H1 (cell line): ENCODE results near the gene AMPD3. TPM values are rescaled to one million over a fixed set of nuclear protein-coding genes. Genes with fewer than 3 reads are reported as not detected.

Experiments used
- CTCF ChIA-PET: fragments of 300-600 bp; sonication (Branson Sonifier 250); formaldehyde crosslinking; loops from one replicate; lab custom pipeline; 2021; ENCODE audit not compliant: partially characterized antibody; lab: Charles Lee
- POLR2A ChIA-PET: fragments of 300-600 bp; sonication (Branson Sonifier 250); formaldehyde crosslinking; loops from one replicate; lab custom pipeline; 2021; ENCODE audit warnings: inconsistent platforms; ENCODE audit not compliant: partially characterized antibody; lab: Charles Lee
- DNase-seq, 2 experiments: peaks; one replicate each; pipeline versions ENCODE4 v3.0.0 to v3.0.0-alpha.2; 2010 to 2022; ENCODE audit warnings: low spot score in 2 of 2, low read depth in 1 of 2, mixed read lengths in 1 of 2
- FAIRE-seq: peaks from 2 replicates; lab custom pipeline; 2011; peaks lifted over from hg19 to GRCh38; lab: Jason Lieb, UNC
- H2AFZ ChIP-seq: 2 replicates; pipeline ENCODE4 v1.8.1; 2012; ENCODE audit warnings: low read length, inconsistent platforms
- H2AK5ac ChIP-seq: 2 replicates; pipeline ENCODE4 v1.6.1; 2013; ENCODE audit warnings: low read depth, low read length
- H2BK120ac ChIP-seq: replicated peaks from 2 replicates; pipeline ENCODE3; 2013; ENCODE audit warnings: low read depth, low read length, inconsistent platforms
- H2BK12ac ChIP-seq: 2 replicates; pipeline ENCODE4 v1.6.1; 2013; ENCODE audit warnings: low read depth, low read length
- H2BK15ac ChIP-seq: 2 replicates; pipeline ENCODE4 v1.6.1; 2013; ENCODE audit warnings: low read length
- H2BK20ac ChIP-seq: 2 replicates; pipeline ENCODE4 v1.6.1; 2013; ENCODE audit warnings: low read length
- H2BK5ac ChIP-seq: 2 replicates; pipeline ENCODE4 v1.6.1; 2013; ENCODE audit warnings: low read depth, low read length
- H3K14ac ChIP-seq: 2 replicates; pipeline ENCODE4 v1.6.1; 2013; ENCODE audit warnings: inconsistent platforms; ENCODE audit not compliant: insufficient read length
- H3K18ac ChIP-seq: 2 replicates; pipeline ENCODE4 v1.6.1; 2013; ENCODE audit warnings: low read length; ENCODE audit errors: extremely low read depth
- H3K23ac ChIP-seq: 2 replicates; pipeline ENCODE4 v1.6.1; 2013; ENCODE audit warnings: inconsistent platforms; ENCODE audit not compliant: insufficient read length
- H3K23me2 ChIP-seq: 2 replicates; pipeline ENCODE4 v1.6.1; 2013; ENCODE audit warnings: low read depth, low read length
- H3K27ac ChIP-seq: 2 replicates; pipeline ENCODE4 v1.6.1; 2011; ENCODE audit warnings: low read depth, low read length, inconsistent platforms
- H3K27me3 ChIP-seq, 4 experiments: replicated peaks in 1 of 4; 1 replicate in 1 of 4; 2 replicates in 3 of 4; pipeline versions ENCODE4 v1.6.1 to v1.8.1; 2011 to 2013; ENCODE audit warnings: low read length in 3 of 4, mild to moderate bottlenecking in 3 of 4, inconsistent platforms in 2 of 4, mixed read lengths in 2 of 4, moderate library complexity in 1 of 4; ENCODE audit not compliant: control insufficient read depth in 3 of 4, insufficient read depth in 3 of 4; ENCODE audit errors: extremely low read depth in 1 of 4
- H3K36me3 ChIP-seq, 4 experiments: 2 replicates each; pipeline versions ENCODE4 v1.6.1 to v1.8.1; 2011 to 2013; ENCODE audit warnings: mild to moderate bottlenecking in 4 of 4, low read length in 3 of 4, moderate library complexity in 2 of 4, control low read depth in 1 of 4, inconsistent platforms in 1 of 4; ENCODE audit not compliant: insufficient read depth in 4 of 4, control insufficient read depth in 2 of 4
- H3K4ac ChIP-seq: replicated peaks from 2 replicates; pipeline ENCODE3; 2013; ENCODE audit warnings: low read length, low read depth, mixed read lengths, inconsistent platforms; ENCODE audit not compliant: insufficient read length
- H3K4me1 ChIP-seq, 4 experiments: replicated peaks in 1 of 4; 1 replicate in 1 of 4; 2 replicates in 3 of 4; pipeline versions ENCODE4 v1.6.1 to v1.8.1; 2011 to 2013; ENCODE audit warnings: low read length in 3 of 4, inconsistent platforms in 2 of 4, mixed read lengths in 1 of 4; ENCODE audit not compliant: insufficient read depth in 4 of 4, control insufficient read depth in 3 of 4
- H3K4me2 ChIP-seq, 2 experiments: 2 replicates each; pipeline versions ENCODE4 v1.6.1 to v1.8.1; 2011 to 2013; ENCODE audit warnings: low read depth in 2 of 2, low read length in 2 of 2, control low read depth in 1 of 2, inconsistent platforms in 1 of 2, mild to moderate bottlenecking in 1 of 2; ENCODE audit not compliant: insufficient read depth in 1 of 2
- H3K4me3 ChIP-seq, 4 experiments: fragments of 200-600, 300-600 bp in 1 of 4; sonication (generic), shearing (Covaris generic), sonication (Bioruptor Twin) in 1 of 4; 2 replicates each; pipeline versions ENCODE4 v1.5.1 to v1.8.1; 2011 to 2016; ENCODE audit warnings: low read length in 4 of 4, low read depth in 3 of 4, control low read depth in 2 of 4, inconsistent platforms in 2 of 4, mild to moderate bottlenecking in 2 of 4, mixed read lengths in 1 of 4, moderate library complexity in 1 of 4; ENCODE audit not compliant: insufficient read depth in 2 of 4; ENCODE audit errors: extremely low read depth in 1 of 4
- H3K56ac ChIP-seq: replicated peaks from 2 replicates; pipeline ENCODE3; 2013; ENCODE audit warnings: low read depth, mild to moderate bottlenecking, mixed read lengths, low read length, inconsistent platforms; ENCODE audit not compliant: insufficient read length
- H3K79me1 ChIP-seq: 2 replicates; pipeline ENCODE4 v1.6.1; 2013; ENCODE audit warnings: low read depth, low read length, control low read depth
- H3K79me2 ChIP-seq, 2 experiments: 2 replicates each; pipeline versions ENCODE4 v1.6.1 to v1.8.1; 2012 to 2013; ENCODE audit warnings: low read length in 2 of 2, mild to moderate bottlenecking in 2 of 2, inconsistent platforms in 1 of 2; ENCODE audit not compliant: insufficient read depth in 2 of 2, control insufficient read depth in 1 of 2
- H3K9ac ChIP-seq, 4 experiments: replicated peaks in 1 of 4; 1 replicate in 1 of 4; 2 replicates in 3 of 4; pipeline versions ENCODE4 v1.6.1 to v1.8.1; 2011 to 2013; ENCODE audit warnings: low read depth in 3 of 4, low read length in 3 of 4, control low read depth in 2 of 4, mild to moderate bottlenecking in 2 of 4, moderate library complexity in 2 of 4, inconsistent platforms in 1 of 4; ENCODE audit errors: extremely low read depth in 1 of 4
- H3K9me3 ChIP-seq, 2 experiments: 2 replicates each; pipeline versions ENCODE4 v1.6.1 to v1.8.1; 2012 to 2013; ENCODE audit warnings: mild to moderate bottlenecking in 2 of 2, moderate library complexity in 2 of 2, control low read depth in 1 of 2, inconsistent platforms in 1 of 2, low read depth in 1 of 2, low read length in 1 of 2, mixed read lengths in 1 of 2; ENCODE audit not compliant: insufficient read depth in 2 of 2
- H4K20me1 ChIP-seq, 2 experiments: replicated peaks in 1 of 2; 2 replicates each; pipeline versions ENCODE3 to v1.8.1; 2011 to 2013; ENCODE audit warnings: inconsistent platforms in 2 of 2, low read length in 2 of 2, mild to moderate bottlenecking in 1 of 2; ENCODE audit not compliant: insufficient read depth in 2 of 2, control insufficient read depth in 1 of 2
- H4K5ac ChIP-seq: 2 replicates; pipeline ENCODE4 v1.6.1; 2013; ENCODE audit warnings: low read length, low read depth, mixed read lengths, inconsistent platforms; ENCODE audit not compliant: insufficient read length
- H4K8ac ChIP-seq: 2 replicates; pipeline ENCODE4 v1.8.0; 2013; ENCODE audit warnings: mild to moderate bottlenecking, moderate library complexity, low read length, inconsistent platforms; ENCODE audit not compliant: insufficient read depth; ENCODE audit errors: extremely low read depth
- H4K91ac ChIP-seq: replicated peaks from 2 replicates; pipeline ENCODE3; 2013; ENCODE audit warnings: low read length, mixed read lengths, inconsistent platforms; ENCODE audit not compliant: insufficient read length
- CEBPB ChIP-seq: IDR thresholded peaks from 2 replicates; pipeline ENCODE4 v1.6.1; 2012; ENCODE audit warnings: low read depth, low read length
- NRF1 ChIP-seq: IDR thresholded peaks from 2 replicates; pipeline ENCODE4 v1.6.1; 2011; ENCODE audit warnings: mild to moderate bottlenecking, low read depth, low read length, improper control_type of control experiment
- POLR2AphosphoS5 ChIP-seq: IDR thresholded peaks from 2 replicates; pipeline ENCODE4 v1.6.1; 2011; ENCODE audit warnings: low read depth, low read length
- SAP30 ChIP-seq: fragments of 300-600 bp; sonication (generic); IDR thresholded peaks from 2 replicates; pipeline ENCODE4 v1.7.1; 2012; ENCODE audit warnings: low read length, moderate library complexity, mild to moderate bottlenecking, inconsistent platforms; ENCODE audit not compliant: insufficient read depth, insufficient replicate concordance
- SIN3A ChIP-seq, 2 experiments: IDR thresholded peaks in 1 of 2; conservative IDR thresholded peaks in 1 of 2; 2 replicates each; pipeline ENCODE4 v1.6.1; 2011 to 2012; ENCODE audit warnings: low read length in 2 of 2, improper control_type of control experiment in 1 of 2, low read depth in 1 of 2, mild to moderate bottlenecking in 1 of 2
- SIX5 ChIP-seq: IDR thresholded peaks from 2 replicates; pipeline ENCODE4 v1.6.1; 2011; ENCODE audit warnings: mild to moderate bottlenecking, low read depth, low read length
- SP1 ChIP-seq: IDR thresholded peaks from 2 replicates; pipeline ENCODE4 v1.6.1; 2011; ENCODE audit warnings: low read depth, low read length
- SUZ12 ChIP-seq: fragments of 200-600 bp; sonication (generic); IDR thresholded peaks from 2 replicates; pipeline ENCODE4 v1.6.1; 2012; ENCODE audit warnings: mild to moderate bottlenecking, inconsistent platforms, low read length, moderate library complexity, mixed read lengths
- USF2 ChIP-seq: IDR thresholded peaks from 2 replicates; pipeline ENCODE4 v1.6.1; 2011; ENCODE audit warnings: low read length, improper control_type of control experiment
- polyA plus RNA-seq, 7 experiments: library from polyadenylated mRNA; depleted of rRNA in 3 of 7; stranded (reverse) in 5 of 7; unstranded in 2 of 7; fragments of >200 nt in 5 of 7; fragments of 200-250 nt in 2 of 7; gene quantifications; 1 replicate in 5 of 7; 2 replicates in 1 of 7; 4 replicates in 1 of 7; pipeline versions ENCODE4 v1.2.1 to v1.2.3, GENCODE V29; 2011 to 2013; ENCODE audit warnings: missing spikeins in 2 of 7, mixed read lengths in 2 of 7
- total RNA-seq: library from RNA; stranded (reverse); fragmentation: NEBNext Ultra II Directional; extraction: Animal tissue kit (Norgen Biotek cat#: 25700); gene quantifications from 2 replicates; pipeline ENCODE4 v1.2.1, GENCODE V29; 2021
- TF ChIP-seq, protein P1 (sequence below): IDR thresholded peaks from 2 replicates; pipeline ENCODE4 v1.6.1; 2012; ENCODE audit warnings: inconsistent platforms

Gene AMPD3
- total and polyA plus RNA-seq, 2 of the 8 experiments (the other 6 are each of a cell fraction or from before 2014, with no cell fraction given): 4.0 to 6.3 TPM

- Histone ChIP-seq H2BK120ac (no peak overlapping the region), H4K91ac (no peak overlapping the region), H3K14ac (no peak overlapping the region), H3K56ac (no peak overlapping the region), H3K23ac (no peak overlapping the region), H3K4ac (no peak overlapping the region), H3K4me1 (no peaks in the 10 kb centered on the region), H3K4me2 (no peak overlapping the region), H3K36me3 (no peaks in the 10 kb centered on the region), H4K5ac (no peak overlapping the region), H3K79me2 (no peaks in the 10 kb centered on the region), H2BK5ac (no peak overlapping the region), H2AK5ac (no peak overlapping the region), H2BK20ac (no peak overlapping the region), H3K79me1 (no peaks in the 10 kb centered on the region), H2AFZ (no peak overlapping the region), H4K20me1 (no peaks in the 10 kb centered on the region), H3K27ac (no peak overlapping the region), H3K9me3 (no peaks in the 10 kb centered on the region), H3K27me3 (no peaks in the 10 kb centered on the region), H3K9ac (no peak overlapping the region), H3K23me2 (no peaks in the 10 kb centered on the region; the same call in 1 of the 2 replicates), H3K18ac (no peak overlapping the region), H4K8ac (no peak overlapping the region), H2BK15ac (no peak overlapping the region), H2BK12ac (no peak overlapping the region), H3K4me3 (no peak overlapping the region)
- DNase-seq: no peak
- no peak for TF ChIP-seq SUZ12
- TF ChIP-seq POLR2AphosphoS5: no peak
- TF ChIP-seq NRF1: no peak
- TF ChIP-seq CEBPB: no peak
- TF ChIP-seq USF2: no peak
- TF ChIP-seq SAP30: no peak
- TF ChIP-seq SIX5: no peak
- TF ChIP-seq, protein P1, sequence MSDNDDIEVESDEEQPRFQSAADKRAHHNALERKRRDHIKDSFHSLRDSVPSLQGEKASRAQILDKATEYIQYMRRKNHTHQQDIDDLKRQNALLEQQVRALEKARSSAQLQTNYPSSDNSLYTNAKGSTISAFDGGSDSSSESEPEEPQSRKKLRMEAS: no peak
- no peak for TF ChIP-seq SIN3A (conservative IDR thresholded peaks at IDR 0.05 in 1 of 2, IDR thresholded peaks at IDR 0.05 in 1 of 2; ENCODE audit: low read depth in 1 of 2, low read length in 2 of 2)
- TF ChIP-seq SP1: no peak
- ChIA-PET CTCF (interaction anchor here (1.0 to 1.5 kb wide), 3 partner anchors 16 to 43 kb away, joined by 3 to 4 read pairs (median 4); partner anchors contain the start of gene AMPD3), POLR2A (interaction anchor here (1.0 kb wide), 1 partner anchor 15 kb away, joined by 3 read pairs; no protein-coding TSS in a partner anchor)
- FAIRE-seq: no peak
Measured at GRCh38 chr11:10438458-10438857, 16.6 kb upstream of the AMPD3 start.
